SJSA1 (cell line): ENCODE results near the gene NEIL3. TPM values are rescaled to one million over a fixed set of nuclear protein-coding genes. Genes with fewer than 3 reads are reported as not detected.

ENCODE experiments used
- DNase-seq, 2 experiments: peaks; one replicate each; pipeline ENCODE4 v3.0.0-alpha.2; 2015 to 2020; ENCODE audit warnings: low spot score in 2 of 2, low read depth in 1 of 2
- H3K27ac ChIP-seq: fragments of 250-450 bp; sonication (Bioruptor Pico); 2 replicates; pipeline ENCODE4 v1.5.1; 2020; ENCODE audit warnings: mild to moderate bottlenecking, moderate library complexity
- H3K27me3 ChIP-seq: fragments of 250-450 bp; sonication (Bioruptor Pico); replicated peaks from 2 replicates; pipeline ENCODE4 v1.5.1; 2020; ENCODE audit warnings: mild to moderate bottlenecking, moderate library complexity
- H3K36me3 ChIP-seq: fragments of 250-450 bp; sonication (Bioruptor Pico); 2 replicates; pipeline ENCODE4 v1.5.1; 2020; ENCODE audit warnings: mild to moderate bottlenecking
- H3K4me1 ChIP-seq: fragments of 250-450 bp; sonication (Bioruptor Pico); replicated peaks from 2 replicates; pipeline ENCODE4 v1.6.1; 2021; ENCODE audit warnings: mild to moderate bottlenecking
- H3K4me3 ChIP-seq: fragments of 250-450 bp; sonication (Bioruptor Pico); 2 replicates; pipeline ENCODE4 v1.5.1; 2020; ENCODE audit warnings: mild to moderate bottlenecking
- H3K9me3 ChIP-seq: fragments of 250-450 bp; sonication (Bioruptor Pico); replicated peaks from 2 replicates; pipeline ENCODE4 v1.5.1; 2020; ENCODE audit warnings: mild to moderate bottlenecking
- total RNA-seq: library from RNA; depleted of rRNA; stranded (reverse); fragments of >200 nt; shearing (Covaris generic); gene quantifications from 2 replicates; pipeline ENCODE4 v1.2.3, GENCODE V29; 2014

NEIL3 gene
- total RNA-seq, 1 experiment from 2014 or later = 26.8 TPM

DNA sequence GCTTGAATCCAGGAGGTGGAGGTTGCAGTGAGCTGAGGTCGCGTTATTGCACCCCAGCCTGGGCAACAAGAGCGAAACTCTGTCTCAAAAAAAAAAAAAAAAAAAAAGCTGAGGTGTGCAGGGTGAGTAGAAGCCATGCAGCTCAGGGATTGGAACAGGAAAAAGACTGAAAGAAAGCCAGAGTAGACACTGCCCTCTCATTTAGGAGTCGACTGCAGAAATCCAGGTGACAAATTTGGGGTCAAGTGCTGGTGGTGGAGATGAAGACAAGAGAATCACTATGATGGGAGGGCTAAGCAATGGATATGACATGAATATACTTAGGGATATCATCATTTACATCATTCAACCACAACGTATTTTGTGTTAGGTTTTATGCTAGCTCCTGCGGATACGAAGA is 1.9 kb downstream of the NEIL3 start:
- Histone ChIP-seq H3K27me3 (no peaks in the 10 kb centered on the region), H3K27ac (no peak overlapping the region), H3K36me3 (peaks cover 8% of the 10 kb centered on the region; the same call in 1 of the 2 replicates), H3K4me3 (no peak overlapping the region), H3K4me1 (peaks cover 6% of the 10 kb centered on the region), H3K9me3 (no peaks in the 10 kb centered on the region)
- DNase-seq = no peak

DNA sequence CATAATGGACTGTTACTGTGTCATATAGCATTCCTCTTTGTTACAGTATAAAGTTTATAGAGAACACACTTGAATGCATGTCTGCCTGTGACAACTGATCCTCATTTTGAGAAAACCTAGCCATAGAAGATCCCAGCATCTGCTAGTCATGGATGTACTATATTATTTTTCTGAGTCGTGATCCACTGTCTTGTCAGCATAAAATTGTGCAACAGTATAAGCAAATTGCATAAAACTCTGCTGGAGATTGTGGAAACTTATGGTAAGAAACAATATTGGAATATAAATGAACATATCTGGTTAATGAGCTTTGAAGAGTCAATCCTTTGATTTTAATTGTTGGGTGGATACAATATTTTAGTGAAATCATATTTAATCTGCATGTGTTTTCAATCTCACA is 3.6 kb downstream of the NEIL3 start:
- Histone ChIP-seq H3K27me3 (no peaks in the 10 kb centered on the region), H3K4me1 (peaks cover 6% of the 10 kb centered on the region), H3K36me3 (peaks cover 8% of the 10 kb centered on the region; the same call in 1 of the 2 replicates), H3K4me3 (no peak overlapping the region), H3K9me3 (no peaks in the 10 kb centered on the region), H3K27ac (no peak overlapping the region)
- no peak for DNase-seq

GRCh38 chr4:177315767-177316464 is 6.2 kb downstream of the NEIL3 start:
- Histone ChIP-seq H3K27ac (no peak overlapping the region), H3K36me3 (peaks cover 5% of the 10 kb centered on the region), H3K4me3 (no peak overlapping the region)

GRCh38 chr4:177320721-177321120 is 11.0 kb downstream of the NEIL3 start:
- Histone ChIP-seq H3K4me1 (peaks cover 16% of the 10 kb centered on the region), H3K36me3 (peaks cover 22% of the 10 kb centered on the region), H3K27me3 (no peaks in the 10 kb centered on the region), H3K27ac (no peak overlapping the region), H3K9me3 (no peaks in the 10 kb centered on the region), H3K4me3 (no peak overlapping the region)
- DNase-seq = no peak

More at GRCh38 chr4:177315767-177316464, 6.2 kb downstream of the NEIL3 start:
- no peaks in the 10 kb centered on the region for H3K4me1 ChIP-seq
- no peaks in the 10 kb centered on the region for H3K27me3 ChIP-seq
- no peak for DNase-seq
- no peaks in the 10 kb centered on the region for H3K9me3 ChIP-seq

- H3K36me3 ChIP-seq = peaks cover 22% of the 10 kb centered on the region
- H3K27ac ChIP-seq = peak overlapping the region; percentile 18; the same call in 1 of the 2 replicates
- H3K27me3 ChIP-seq = no peaks in the 10 kb centered on the region
- peaks cover 16% of the 10 kb centered on the region for H3K4me1 ChIP-seq
- H3K9me3 ChIP-seq = no peaks in the 10 kb centered on the region
- H3K4me3 ChIP-seq = no peak overlapping the region
- DNase-seq = no peak
Observed at GRCh38 chr4:177321647-177322046, 12.0 kb downstream of the NEIL3 start.

- Histone ChIP-seq H3K27ac (peak overlapping the region; percentile 33), H3K27me3 (no peaks in the 10 kb centered on the region), H3K4me1 (peaks cover 16% of the 10 kb centered on the region), H3K9me3 (no peaks in the 10 kb centered on the region), H3K36me3 (peaks cover 22% of the 10 kb centered on the region), H3K4me3 (no peak overlapping the region)
- DNase-seq = peak in 1 of 2 experiments; percentile 30
Observed at GRCh38 chr4:177322266-177322665, 12.6 kb downstream of the NEIL3 start.

DNA sequence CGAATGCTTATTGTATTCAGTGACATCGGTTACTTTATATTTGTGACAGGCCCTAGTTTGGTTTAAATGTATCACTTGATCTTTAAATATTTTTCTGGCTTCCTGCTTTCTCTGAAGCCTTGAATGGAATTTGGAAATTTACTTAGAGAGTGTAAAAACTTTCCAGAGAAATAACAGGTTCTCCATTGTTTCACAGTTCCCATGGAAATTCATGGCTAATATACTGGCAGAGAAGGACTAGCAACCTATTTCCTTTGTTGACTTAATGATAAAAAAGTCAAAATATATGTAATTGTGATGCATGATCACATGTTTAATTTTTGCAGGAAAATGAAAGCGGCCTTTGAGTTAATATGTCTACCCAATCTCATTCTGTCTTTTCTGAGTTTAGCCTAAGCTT is 13.2 kb downstream of the NEIL3 start:
- Histone ChIP-seq H3K27me3 (no peaks in the 10 kb centered on the region), H3K4me1 (peaks cover 16% of the 10 kb centered on the region), H3K9me3 (no peaks in the 10 kb centered on the region), H3K36me3 (peaks cover 22% of the 10 kb centered on the region), H3K4me3 (no peak overlapping the region), H3K27ac (peak overlapping the region; percentile 33)
- no peak for DNase-seq

- Histone ChIP-seq H3K9me3 (no peaks in the 10 kb centered on the region), H3K4me3 (no peak overlapping the region), H3K36me3 (peaks cover 22% of the 10 kb centered on the region), H3K27me3 (no peaks in the 10 kb centered on the region), H3K4me1 (peaks cover 16% of the 10 kb centered on the region), H3K27ac (no peak overlapping the region)
- no peak for DNase-seq
Observed at GRCh38 chr4:177323416-177323815, 13.7 kb downstream of the NEIL3 start.

GRCh38 chr4:177332119-177332518 is 22.4 kb downstream of the NEIL3 start:
- no peak overlapping the region for H3K27ac ChIP-seq
- H3K4me3 ChIP-seq = no peak overlapping the region
- peaks cover 21% of the 10 kb centered on the region for H3K36me3 ChIP-seq

DNA sequence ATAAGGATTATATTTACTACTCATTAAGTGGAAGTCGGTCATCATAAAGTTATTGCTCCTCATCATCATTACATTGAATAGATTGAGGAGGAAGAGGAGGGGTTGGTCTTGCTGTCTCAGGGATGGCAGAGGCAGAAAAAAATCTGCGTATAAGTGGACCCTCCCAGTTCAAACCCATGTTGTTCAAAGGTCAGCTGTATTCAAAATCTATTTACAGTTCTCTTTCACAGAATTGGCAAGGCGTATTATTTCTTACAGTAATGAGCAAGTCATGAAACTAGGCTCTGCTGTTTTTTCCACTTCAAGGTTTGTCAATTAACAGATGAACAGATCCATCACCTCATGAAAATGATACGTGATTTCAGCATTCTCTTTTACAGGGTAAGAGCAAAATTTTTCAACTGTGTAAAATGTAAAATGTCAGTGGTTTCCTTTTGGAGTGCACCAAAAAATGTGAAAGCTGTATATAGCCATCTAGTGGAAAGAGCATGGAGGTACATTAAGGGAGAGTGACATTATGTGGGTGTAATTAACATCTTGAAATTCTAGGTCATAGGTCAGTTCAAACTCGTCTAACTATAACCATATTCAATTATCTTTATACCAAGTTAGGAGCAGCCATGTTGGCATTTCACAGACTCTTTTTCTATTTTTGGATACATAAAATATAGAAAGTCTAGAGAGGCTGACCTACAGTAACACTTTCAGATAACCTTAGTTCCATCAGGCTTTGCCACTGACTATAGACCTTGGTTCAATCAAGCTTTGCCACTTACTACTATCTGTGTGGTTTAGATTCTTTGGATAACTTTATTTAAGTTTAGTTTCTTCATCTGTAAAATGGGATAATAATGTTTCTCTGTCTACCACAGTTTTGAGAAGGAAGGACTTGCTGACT is 30.1 kb downstream of the NEIL3 start:
- Histone ChIP-seq H3K36me3 (peaks cover 56% of the 10 kb centered on the region), H3K27ac (no peak overlapping the region), H3K4me1 (no peaks in the 10 kb centered on the region), H3K4me3 (no peak overlapping the region), H3K9me3 (no peaks in the 10 kb centered on the region), H3K27me3 (no peaks in the 10 kb centered on the region)
- DNase-seq = peak in 1 of 2 experiments; percentile 19

More at GRCh38 chr4:177332119-177332518, 22.4 kb downstream of the NEIL3 start:
- Histone ChIP-seq H3K4me1 (no peaks in the 10 kb centered on the region), H3K27me3 (no peaks in the 10 kb centered on the region), H3K9me3 (no peaks in the 10 kb centered on the region)
- DNase-seq = no peak

DNA sequence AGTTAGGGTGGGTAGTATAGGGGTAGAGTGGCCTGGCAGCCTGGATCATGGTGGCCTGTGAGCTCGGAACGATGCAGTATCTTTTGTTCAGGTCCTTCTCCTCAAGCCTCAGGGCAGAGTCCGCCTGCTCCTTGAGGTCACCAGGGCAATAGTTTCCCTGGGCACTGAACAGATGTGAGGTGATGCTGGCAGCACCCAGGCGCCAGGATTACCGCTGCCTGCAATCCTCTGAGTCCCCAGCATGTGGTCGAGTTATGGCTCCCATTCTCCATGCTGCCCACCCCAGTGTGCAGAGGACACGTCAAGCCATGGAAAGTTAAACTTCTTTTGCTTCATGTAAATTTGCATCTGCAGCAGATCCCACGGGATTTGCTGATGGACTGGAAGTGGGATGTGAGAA is 38.7 kb downstream of the NEIL3 start:
- Histone ChIP-seq H3K36me3 (peaks cover 25% of the 10 kb centered on the region), H3K4me3 (no peak overlapping the region)

DNA sequence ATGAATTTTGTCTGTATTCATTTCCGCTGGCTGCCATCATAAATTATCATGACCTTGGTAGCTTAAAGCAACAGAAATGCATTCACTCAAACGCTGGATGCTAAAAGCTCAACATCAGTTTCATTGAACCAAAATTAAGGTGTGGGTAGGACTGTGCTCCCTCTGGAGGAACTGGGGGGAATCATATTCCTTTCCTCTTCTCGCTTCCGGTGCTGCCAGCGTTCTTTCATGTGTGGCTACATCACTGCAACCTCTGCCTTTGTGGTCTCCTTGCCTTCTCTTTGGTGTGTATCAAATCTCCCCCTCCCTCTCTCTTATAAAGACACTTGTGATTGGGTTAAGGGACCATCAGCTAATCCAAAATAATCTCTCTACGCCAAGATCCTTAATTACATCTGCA is 39.5 kb downstream of the NEIL3 start:
- Histone ChIP-seq H3K27ac (no peak overlapping the region), H3K9me3 (no peaks in the 10 kb centered on the region), H3K4me1 (no peaks in the 10 kb centered on the region), H3K36me3 (peaks cover 27% of the 10 kb centered on the region), H3K4me3 (no peak overlapping the region), H3K27me3 (no peaks in the 10 kb centered on the region)
- DNase-seq = no peak

More for the DNA sequence above, 38.7 kb downstream of the NEIL3 start:
- no peak for DNase-seq
- Histone ChIP-seq H3K9me3 (no peaks in the 10 kb centered on the region), H3K27ac (no peak overlapping the region), H3K4me1 (no peaks in the 10 kb centered on the region), H3K27me3 (no peaks in the 10 kb centered on the region)

DNA sequence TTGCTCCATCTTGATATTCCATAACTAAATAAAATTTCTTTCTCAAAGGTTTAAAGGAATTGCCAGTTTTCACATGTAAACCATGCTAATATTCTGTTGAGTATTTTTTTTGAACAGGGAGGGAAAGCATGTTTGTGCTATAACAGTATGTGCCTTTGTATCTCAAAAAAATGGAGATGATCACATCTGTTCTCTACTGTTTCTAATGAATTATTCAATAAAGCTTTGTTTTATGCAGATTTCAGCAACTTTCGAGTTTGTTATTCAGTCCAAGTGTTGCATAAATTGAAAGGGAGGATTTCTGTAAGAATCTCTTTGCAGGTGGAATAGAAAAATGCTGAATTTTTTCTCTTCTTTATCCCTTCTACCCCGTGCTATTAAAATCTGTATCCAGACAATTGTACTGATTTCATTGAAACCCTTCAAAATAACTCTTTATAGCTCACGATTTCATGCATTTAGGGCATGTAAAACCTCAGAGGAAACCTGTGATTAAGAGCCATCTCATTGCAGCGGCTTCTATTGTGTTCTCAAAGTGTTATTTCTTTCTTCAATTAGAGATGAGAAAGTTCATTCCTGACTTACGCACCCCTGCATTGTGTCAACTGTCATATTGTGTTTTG is 42.1 kb downstream of the NEIL3 start:
- H3K4me1 ChIP-seq = no peaks in the 10 kb centered on the region
- H3K27ac ChIP-seq = no peak overlapping the region
- no peaks in the 10 kb centered on the region for H3K27me3 ChIP-seq
- no peak overlapping the region for H3K4me3 ChIP-seq
- peaks cover 18% of the 10 kb centered on the region for H3K36me3 ChIP-seq
- H3K9me3 ChIP-seq = no peaks in the 10 kb centered on the region
- no peak for DNase-seq

GRCh38 chr4:177356206-177356605 is 46.5 kb downstream of the NEIL3 start:
- Histone ChIP-seq H3K9me3 (no peaks in the 10 kb centered on the region), H3K4me3 (no peak overlapping the region), H3K27ac (no peak overlapping the region), H3K36me3 (peaks cover 26% of the 10 kb centered on the region), H3K27me3 (no peaks in the 10 kb centered on the region), H3K4me1 (no peaks in the 10 kb centered on the region)
- no peak for DNase-seq
